Natural killer cell treated with Interleukin-12 subunit alpha and Interleukin-12 subunit beta and Interleukin-15 and Interleukin-18, amount 100 ng/mL, for 72 hours (primary cell): ENCODE measurements around the gene ACTRT2. TPM values are rescaled to one million over a fixed set of nuclear protein-coding genes. Genes with fewer than 3 reads are reported as not detected.

Experiments
- ATAC-seq, 2 donors: fragments of 150-1000 bp; cut with Tn5 transposase in 1 of 2; sonication (Bioruptor Pico), chemical (Tn5 transposase) in 1 of 2; 2 replicates each; pipeline ENCODE4 v1.10.0; 2021
- DNase-seq: peaks from one replicate; pipeline ENCODE4 v3.0.0; 2022; ENCODE audit warnings: low spot score
- H3K27ac Mint-ChIP-seq, 2 donors: 1 replicate in 1 of 2; 2 replicates in 1 of 2; pipeline ENCODE4 v1.8.0; 2022; ENCODE audit warnings: mixed read lengths in 2 of 2, mild to moderate bottlenecking in 1 of 2, moderate library complexity in 1 of 2
- H3K27me3 Mint-ChIP-seq, 2 donors: 1 replicate in 1 of 2; 2 replicates in 1 of 2; pipeline ENCODE4 v1.8.0; 2022; ENCODE audit warnings: mixed read lengths in 2 of 2
- H3K36me3 Mint-ChIP-seq: one replicate; pipeline ENCODE4 v1.8.0; 2022; ENCODE audit warnings: mixed read lengths
- H3K4me1 Mint-ChIP-seq, 2 donors: 1 replicate in 1 of 2; 2 replicates in 1 of 2; pipeline ENCODE4 v1.8.0; 2022; ENCODE audit warnings: low read depth in 2 of 2, mixed read lengths in 2 of 2, mild to moderate bottlenecking in 1 of 2
- H3K4me3 Mint-ChIP-seq: one replicate; pipeline ENCODE4 v1.8.0; 2022; ENCODE audit warnings: mixed read lengths
- H3K9me3 Mint-ChIP-seq: 2 replicates; pipeline ENCODE4 v1.8.0; 2022; ENCODE audit warnings: mixed read lengths
- total RNA-seq, 2 donors: library from RNA; stranded (reverse); gene quantifications; one replicate each; pipeline ENCODE4 v1.2.3, GENCODE V29; 2022

Gene ACTRT2
- total RNA-seq, 2 donors from 2014 or later, result not detected

GRCh38 chr1:3068564-3069431, 47.5 kb downstream of the ACTRT2 start, which contains the start of gene PRDM16:
Gene PRDM16, plus strand, starts transcription at chr1:3069203. Its CDS starts 57 bp downstream, at chr1:3069260.
- no peak within 1 kb of the TSS for H3K27ac Mint-ChIP-seq
- H3K4me3 Mint-ChIP-seq, result peak within 1 kb of the TSS; percentile 78
- H3K27me3 Mint-ChIP-seq, result peaks cover 0 to 8% of the 10 kb centered on the region in 2 donors
- H3K4me1 Mint-ChIP-seq, result peaks cover 0 to 3% of the 10 kb centered on the region in 2 donors
- ATAC-seq (no peak), DNase-seq (peak; percentile 39)
- no peaks in the 10 kb centered on the region for H3K9me3 Mint-ChIP-seq
- H3K36me3 Mint-ChIP-seq, result no peaks in the 10 kb centered on the region

- Mint-ChIP-seq H3K27me3 (peaks cover 0 to 8% of the 10 kb centered on the region in 2 donors), H3K36me3 (no peaks in the 10 kb centered on the region), H3K4me3 (peak overlapping the region; percentile 38), H3K4me1 (peaks cover 0 to 3% of the 10 kb centered on the region in 2 donors), H3K9me3 (no peaks in the 10 kb centered on the region), H3K27ac (no peak overlapping the region)
- ATAC-seq (peak; percentile 14 to 53), DNase-seq (peak; percentile 45)
Measured at GRCh38 chr1:3069491-3070308, 48.4 kb downstream of the ACTRT2 start.

- Mint-ChIP-seq H3K4me3 (no peak overlapping the region), H3K27me3 (peaks cover 0 to 5% of the 10 kb centered on the region in 2 donors), H3K4me1 (peaks cover 0 to 3% of the 10 kb centered on the region in 2 donors), H3K36me3 (no peaks in the 10 kb centered on the region), H3K9me3 (no peaks in the 10 kb centered on the region), H3K27ac (no peak overlapping the region)
- ATAC-seq (no peak), DNase-seq (no peak)
Measured at GRCh38 chr1:3070309-3070643, 49.0 kb downstream of the ACTRT2 start.

- peaks cover 0 to 3% of the 10 kb centered on the region in 2 donors for H3K4me1 Mint-ChIP-seq
- H3K27ac Mint-ChIP-seq, result no peak overlapping the region
- DNase-seq (peak; percentile 51), ATAC-seq (no peak)
- no peak overlapping the region for H3K4me3 Mint-ChIP-seq
- H3K27me3 Mint-ChIP-seq, result peaks cover 0 to 5% of the 10 kb centered on the region in 2 donors
- no peaks in the 10 kb centered on the region for H3K36me3 Mint-ChIP-seq
- no peaks in the 10 kb centered on the region for H3K9me3 Mint-ChIP-seq
Measured at GRCh38 chr1:3070644-3071564, 49.6 kb downstream of the ACTRT2 start.

GRCh38 chr1:3071565-3072390, 50.5 kb downstream of the ACTRT2 start:
- H3K27me3 Mint-ChIP-seq, result peaks cover 0 to 8% of the 10 kb centered on the region in 2 donors
- peaks cover 0 to 3% of the 10 kb centered on the region in 2 donors for H3K4me1 Mint-ChIP-seq
- ATAC-seq (no peak), DNase-seq (no peak)
- no peak overlapping the region for H3K27ac Mint-ChIP-seq
- H3K9me3 Mint-ChIP-seq, result no peaks in the 10 kb centered on the region
- no peaks in the 10 kb centered on the region for H3K36me3 Mint-ChIP-seq
- no peak overlapping the region for H3K4me3 Mint-ChIP-seq

Other genes starting within 250 kb of the ACTRT2 start
- under 1 TPM; 0.40 to 0.56 TPM for gene TTC34, start 219.8 kb upstream of the ACTRT2 start, total RNA-seq
- gene PRDM16, start 47.7 kb downstream of the ACTRT2 start, total RNA-seq, result not detected